Spleen (tissue), 11 donors: ENCODE measurements around the gene CTH. TPM values are rescaled to one million over a fixed set of nuclear protein-coding genes. Genes with fewer than 3 reads are reported as not detected.
"Not testable (repeated sequence)": the region's sequence is repeated elsewhere in the genome, so short reads cannot be mapped to it uniquely, and the experiment has no call there.

Experiments
- DNase-seq: peaks from one replicate; pipeline ENCODE4 v3.0.0-alpha.2; 2020
- H3K27ac ChIP-seq, 8 donors: fragments of 200-600 bp; sonication (generic) in 7 of 8; 1 replicate in 4 of 8; 2 replicates in 4 of 8; pipeline versions ENCODE4 v1.5.0 to v1.8.0; 2016 to 2021; ENCODE audit warnings: inconsistent platforms in 4 of 8, mild to moderate bottlenecking in 4 of 8, moderate library complexity in 1 of 8
- H3K27me3 ChIP-seq, 7 donors: fragments of 200-600 bp; sonication (generic) in 6 of 7; replicated peaks in 1 of 7; 1 replicate in 4 of 7; 2 replicates in 3 of 7; pipeline versions ENCODE4 v1.5.0 to v1.8.0; 2016 to 2021; ENCODE audit warnings: inconsistent platforms in 3 of 7, mild to moderate bottlenecking in 1 of 7
- H3K36me3 ChIP-seq, 6 donors: fragments of 200-600 bp; sonication (generic) in 5 of 6; 1 replicate in 4 of 6; 2 replicates in 2 of 6; pipeline versions ENCODE4 v1.5.0 to v1.8.0; 2016 to 2021; ENCODE audit warnings: inconsistent platforms in 2 of 6
- H3K4me1 ChIP-seq, 6 donors: fragments of 200-600 bp; sonication (generic) in 5 of 6; 1 replicate in 3 of 6; 2 replicates in 3 of 6; pipeline versions ENCODE4 v1.5.0 to v1.8.0; 2016 to 2021; ENCODE audit warnings: inconsistent platforms in 3 of 6
- H3K4me3 ChIP-seq, 8 donors: fragments of 200-600 bp; sonication (generic) in 7 of 8; 1 replicate in 4 of 8; 2 replicates in 4 of 8; pipeline versions ENCODE4 v1.5.0 to v1.8.0; 2016 to 2021; ENCODE audit warnings: inconsistent platforms in 4 of 8, mild to moderate bottlenecking in 4 of 8, moderate library complexity in 2 of 8
- H3K9me3 ChIP-seq, 8 donors: fragments of 200-600 bp; sonication (generic) in 7 of 8; 1 replicate in 4 of 8; 2 replicates in 4 of 8; pipeline versions ENCODE4 v1.5.0 to v1.8.0; 2016 to 2021; ENCODE audit warnings: inconsistent platforms in 4 of 8
- CTCF ChIP-seq, 11 experiments: fragments of 200-600 bp in 7 of 11; fragments of 450-650 bp in 4 of 11; sonication (generic) in 4 of 11; IDR thresholded peaks in 8 of 11; conservative IDR thresholded peaks in 3 of 11; 1 replicate in 7 of 11; 2 replicates in 4 of 11; pipeline versions ENCODE4 v1.4.0 to v1.8.0; 2016 to 2021; ENCODE audit warnings: antibody characterized with exemption in 11 of 11, inconsistent platforms in 4 of 11, mild to moderate bottlenecking in 1 of 11
- POLR2A ChIP-seq, 3 donors: fragments of 450-650 bp; IDR thresholded peaks; one replicate each; pipeline ENCODE4 v1.5.1; 2017; ENCODE audit warnings: antibody characterized with exemption in 3 of 3, mild to moderate bottlenecking in 1 of 3
- POLR2AphosphoS5 ChIP-seq, 3 donors: sonication (generic); formaldehyde crosslinking; IDR thresholded peaks; one replicate each; pipeline ENCODE4 v1.5.1; 2017; ENCODE audit warnings: antibody characterized with exemption in 3 of 3
- WGBS, 5 donors: extraction: QIAGEN DNeasy Blood & Tissue Kit in 3 of 5; methylation state at CpG; one replicate each; pipeline versions ENCODE4 v1.1.5 to v1.1.7; 2013 to 2018; 5-methylcytosine and 5-hydroxymethylcytosine counted together
- intact Hi-C: fragments of 100-400 bp; cut with DNase I; formaldehyde crosslinking; loops from one replicate; pipeline ENCODE4 v1.15.0; 2023; ENCODE audit warnings: low total_unique reads
- polyA plus RNA-seq, 3 donors: library from polyadenylated mRNA; stranded (reverse); fragments of 200-250 nt; gene quantifications; one replicate each; pipeline ENCODE4 v1.2.1, GENCODE V29; 2013
- total RNA-seq, 7 donors: library from RNA; depleted of rRNA in 3 of 7; stranded (reverse); fragments of >200 nt in 3 of 7; fragmentation: NEBNext Ultra II Directional in 4 of 7; extraction: Animal tissue kit (Norgen Biotek cat#: 25700) in 4 of 7; gene quantifications; one replicate each; pipeline versions ENCODE4 v1.1.0 to v1.2.1, GENCODE V29; 2016 to 2021
- donor health status: healthy with polysubstance abuse.
- donor health status: DM: no; HTN: no; CAD: no; lungs with moderate emphysema.
- donor health status: DM: no; HTN: no; CAD: no.
- donor health status: Bipolar disorder and iron deficiency.
- donor health status: healthy.
- donor health status: DM: no; HTN: no; CAD: no.
- donor health status: DM: yes; HTN: yes; CAD: no.

The CTH gene
- total and polyA plus RNA-seq, 10 donors: 0.80 to 2.7 (median 1.3) TPM

- Histone ChIP-seq H3K27me3 (no peaks in the 10 kb centered on the region), H3K9me3 (no peaks in the 10 kb centered on the region), H3K27ac (no peak overlapping the region), H3K4me3 (no peak overlapping the region), H3K4me1 (no peaks in the 10 kb centered on the region), H3K36me3 (peaks cover 0 to 12% (median 0%) of the 10 kb centered on the region in 6 donors)
- intact Hi-C loops: no loop called here
- DNase-seq: no peak
- no peak for TF ChIP-seq POLR2AphosphoS5 (IDR thresholded peaks at IDR 0.05)
- 93 to 97% (median 96%) methylated on average over 4 of the region's 4 CpGs for WGBS, 5 donors
Observed at GRCh38 chr1:70372426-70372825, 38.6 kb upstream of the CTH start.

- WGBS, 5 donors: 80 to 95% (median 89%) methylated on average over 2 of the region's 2 CpGs
Observed at GRCh38 chr1:70373580-70373979, 37.5 kb upstream of the CTH start.

GRCh38 chr1:70376196-70376595, 34.9 kb upstream of the CTH start:
- no peaks in the 10 kb centered on the region for H3K9me3 ChIP-seq
- H3K27ac ChIP-seq: no peak overlapping the region
- intact Hi-C loops: no loop called here
- DNase-seq: no peak
- H3K4me1 ChIP-seq: no peaks in the 10 kb centered on the region
- H3K4me3 ChIP-seq: no peak overlapping the region
- H3K27me3 ChIP-seq: no peaks in the 10 kb centered on the region
- H3K36me3 ChIP-seq: no peaks in the 10 kb centered on the region
- WGBS, 5 donors: 43 to 70% (median 57%) methylated on average over 6 of the region's 6 CpGs
- TF ChIP-seq POLR2AphosphoS5 (IDR thresholded peaks at IDR 0.05) (no peak), POLR2A (IDR thresholded peaks at IDR 0.05) (no peak), CTCF (IDR thresholded peaks at IDR 0.05 in 8 of 11, conservative IDR thresholded peaks at IDR 0.05 in 3 of 11) (no peak)

More at GRCh38 chr1:70373580-70373979, 37.5 kb upstream of the CTH start:
- H3K36me3 ChIP-seq, H3K27me3 ChIP-seq, H3K9me3 ChIP-seq, DNase-seq, intact Hi-C loops, H3K4me1 ChIP-seq, H3K27ac ChIP-seq, H3K4me3 ChIP-seq: not testable (repeated sequence)

GRCh38 chr1:70382682-70383081, 28.4 kb upstream of the CTH start:
- no peak overlapping the region for H3K27ac ChIP-seq
- DNase-seq: no peak
- no peak overlapping the region for H3K4me3 ChIP-seq
- no peaks in the 10 kb centered on the region for H3K36me3 ChIP-seq
- H3K27me3 ChIP-seq: no peaks in the 10 kb centered on the region
- intact Hi-C loops: no loop called here
- H3K9me3 ChIP-seq: no peaks in the 10 kb centered on the region
- no peaks in the 10 kb centered on the region for H3K4me1 ChIP-seq
- TF ChIP-seq POLR2A (IDR thresholded peaks at IDR 0.05) (no peak), POLR2AphosphoS5 (IDR thresholded peaks at IDR 0.05) (no peak), CTCF (IDR thresholded peaks at IDR 0.05 in 8 of 11, conservative IDR thresholded peaks at IDR 0.05 in 3 of 11) (no peak)

GRCh38 chr1:70383483-70383882, 27.6 kb upstream of the CTH start:
- no peaks in the 10 kb centered on the region for H3K36me3 ChIP-seq
- no peaks in the 10 kb centered on the region for H3K4me1 ChIP-seq
- no peak for DNase-seq
- 79 to 94% (median 89%) methylated on average over 3 of the region's 3 CpGs for WGBS, 5 donors
- H3K9me3 ChIP-seq: no peaks in the 10 kb centered on the region
- no peak for TF ChIP-seq CTCF (IDR thresholded peaks at IDR 0.05 in 8 of 11, conservative IDR thresholded peaks at IDR 0.05 in 3 of 11)
- TF ChIP-seq POLR2A (IDR thresholded peaks at IDR 0.05): no peak
- no peak for TF ChIP-seq POLR2AphosphoS5 (IDR thresholded peaks at IDR 0.05)
- no peak overlapping the region for H3K27ac ChIP-seq
- no peaks in the 10 kb centered on the region for H3K27me3 ChIP-seq
- intact Hi-C loops: no loop called here
- no peak overlapping the region for H3K4me3 ChIP-seq
